PC-9 (cell line): ENCODE measurements around the gene KCTD14.

Experiments used
- CTCF ChIP-seq: fragments of 200-600 bp; sonication (generic); conservative IDR thresholded peaks from 2 replicates; pipeline ENCODE4 v1.6.1; 2017; ENCODE audit warnings: mixed run types, antibody characterized with exemption, mild to moderate bottlenecking, moderate library complexity
- EZH2 ChIP-seq: fragments of 200-600 bp; sonication (generic); IDR thresholded peaks from 2 replicates; pipeline ENCODE4 v1.8.0; 2017; ENCODE audit warnings: antibody characterized with exemption, low read depth

GRCh38 chr11:77968337-77968736, 54.7 kb downstream of the KCTD14 start:
- TF ChIP-seq CTCF = no peak
- TF ChIP-seq EZH2 = no peak
